CD4-positive, alpha-beta T cell treated with Interferon alpha-2 for 1 hour (primary cell): ENCODE results near the gene TRIM38.
"Not testable (repeated sequence)": the region's sequence is repeated elsewhere in the genome, so short reads cannot be mapped to it uniquely, and the experiment has no call there.

ENCODE experiments used
- DNase-seq, 2 donors: peaks; one replicate each; pipeline ENCODE4 v3.0.0-alpha.2; 2020 to 2022

Gene TRIM38

GRCh38 chr6:26008470-26008869 is 45.9 kb downstream of the TRIM38 start:
- DNase-seq: no peak

- DNase-seq: no peak
Observed at GRCh38 chr6:26009817-26010216, 47.2 kb downstream of the TRIM38 start.

- no peak for DNase-seq
Observed at GRCh38 chr6:26012061-26012460, 49.5 kb downstream of the TRIM38 start.

GRCh38 chr6:26014386-26014785 is 51.8 kb downstream of the TRIM38 start:
- DNase-seq: not testable (repeated sequence)

GRCh38 chr6:26016245-26016962 is 53.8 kb downstream of the TRIM38 start:
- no peak for DNase-seq

GRCh38 chr6:26016963-26017631 is 54.5 kb downstream of the TRIM38 start:
- no peak for DNase-seq

- DNase-seq: peak; percentile 72 to 81
Observed at GRCh38 chr6:26017632-26017966, 55.0 kb downstream of the TRIM38 start.

DNA sequence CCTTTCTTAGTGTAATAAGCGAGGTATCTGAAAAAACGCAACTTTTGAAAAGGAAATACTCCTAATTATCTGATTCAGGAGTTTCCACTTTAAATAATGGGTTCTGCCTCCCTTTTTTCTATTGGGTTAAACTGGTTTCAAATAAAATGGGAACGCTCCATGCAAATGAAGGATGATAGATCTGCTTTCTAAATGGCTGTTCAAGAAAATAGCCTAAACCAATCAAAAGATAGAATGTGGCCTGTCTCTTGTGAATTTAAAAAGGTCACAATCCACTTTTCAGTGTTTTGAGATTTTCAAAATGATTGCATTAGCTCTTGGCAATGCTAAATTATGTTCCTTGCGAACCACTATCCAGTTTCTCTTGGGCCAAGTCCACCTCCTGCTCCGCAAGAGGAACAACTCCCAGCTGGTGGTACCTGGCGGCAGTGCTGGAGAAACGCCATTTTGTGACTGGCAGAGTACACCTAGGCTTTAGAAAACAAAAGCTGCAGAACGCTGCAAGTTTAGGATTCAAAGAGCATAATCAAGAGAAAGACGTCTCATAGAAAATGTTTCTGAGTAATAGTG is 56.7 kb downstream of the TRIM38 start:
- no peak for DNase-seq

GRCh38 chr6:26019967-26020328 is 57.3 kb downstream of the TRIM38 start:
- DNase-seq: no peak

GRCh38 chr6:26020329-26021000 is 57.9 kb downstream of the TRIM38 start:
- DNase-seq: peak; percentile 85 to 95

GRCh38 chr6:26021001-26021349 is 58.4 kb downstream of the TRIM38 start:
- DNase-seq: no peak

- DNase-seq: peak; percentile 96 to 97
Observed at GRCh38 chr6:26021350-26022131, 58.9 kb downstream of the TRIM38 start.

- DNase-seq: peak; percentile 65 to 78
Observed at GRCh38 chr6:26022132-26022472, 59.5 kb downstream of the TRIM38 start.

GRCh38 chr6:26022737-26023136 is 60.1 kb downstream of the TRIM38 start:
- no peak for DNase-seq

DNA sequence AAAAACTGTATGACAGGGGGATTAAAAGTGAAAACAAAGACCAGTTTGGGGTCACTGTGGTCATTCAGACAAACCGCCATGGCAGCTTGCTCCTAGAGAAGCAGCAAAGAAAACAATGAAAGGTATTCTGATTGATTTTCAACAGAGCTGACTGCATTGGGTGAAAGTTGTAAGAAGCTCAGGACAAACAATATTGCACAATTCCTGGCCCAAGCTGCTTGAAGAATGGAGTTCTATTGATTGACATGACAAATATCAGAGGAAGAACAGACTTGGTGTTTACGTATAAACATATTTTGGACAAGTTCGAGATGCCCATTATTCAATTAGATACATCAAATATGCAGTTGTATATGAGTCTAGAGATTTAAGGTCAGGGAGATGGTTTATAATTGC is 62.0 kb downstream of the TRIM38 start:
- DNase-seq: no peak

- DNase-seq: peak in 1 of 2 donors; percentile 38
Observed at GRCh38 chr6:26025047-26025893, 62.7 kb downstream of the TRIM38 start.

- peak; percentile 96 for DNase-seq
Observed at GRCh38 chr6:26025894-26026832, 63.6 kb downstream of the TRIM38 start.

DNA sequence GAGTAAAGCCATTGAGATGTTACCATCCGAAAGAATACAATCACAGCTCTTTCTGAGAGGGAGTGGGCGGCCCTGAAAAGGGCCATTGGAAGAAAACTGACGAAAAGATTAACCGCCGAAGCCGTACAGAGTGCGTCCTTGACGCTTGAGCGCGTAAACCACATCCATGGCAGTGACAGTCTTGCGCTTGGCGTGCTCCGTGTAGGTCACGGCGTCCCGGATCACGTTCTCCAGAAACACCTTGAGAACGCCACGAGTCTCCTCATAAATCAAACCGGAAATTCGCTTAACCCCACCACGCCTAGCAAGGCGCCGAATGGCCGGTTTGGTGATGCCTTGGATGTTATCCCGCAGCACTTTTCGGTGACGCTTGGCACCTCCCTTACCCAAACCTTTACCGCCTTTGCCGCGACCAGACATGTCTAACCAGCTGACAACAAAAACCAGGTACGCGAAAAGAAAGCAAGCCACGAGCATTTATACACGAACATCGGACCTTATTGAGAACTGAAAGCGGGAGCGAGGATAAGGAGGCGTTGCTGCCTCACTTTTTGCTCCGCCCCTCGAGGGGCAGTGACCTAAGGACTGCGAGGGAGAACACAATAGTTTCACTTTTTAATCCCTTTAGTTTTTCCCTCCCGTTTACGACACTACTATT is 64.4 kb downstream of the TRIM38 start:
- peak; percentile 95 to 98 for DNase-seq

- DNase-seq: no peak
Observed at GRCh38 chr6:26027491-26028211, 65.0 kb downstream of the TRIM38 start.

DNA sequence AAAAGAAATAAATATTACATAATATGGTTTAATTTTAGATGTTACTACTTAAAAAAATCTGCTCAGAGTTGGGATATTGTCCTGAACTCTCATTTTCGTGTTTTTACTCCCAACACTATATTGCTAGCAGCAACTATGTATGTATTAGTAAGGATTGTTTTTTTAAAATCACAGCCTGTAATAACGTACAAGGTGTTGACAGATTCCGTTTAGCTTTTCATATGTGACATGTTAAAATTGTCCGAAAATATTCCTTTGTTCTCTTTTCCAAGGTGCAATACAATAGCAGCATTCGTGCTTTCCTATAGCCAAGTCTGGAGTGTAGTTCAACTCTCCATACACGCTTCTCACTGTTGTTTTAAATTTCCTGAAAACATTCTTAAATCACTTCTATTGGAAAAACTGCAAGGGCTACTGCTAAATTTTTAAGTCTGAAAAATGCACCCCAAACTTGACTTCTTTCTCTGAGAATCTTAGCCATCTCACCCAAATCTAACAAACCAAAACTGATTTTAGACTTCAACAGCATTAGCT is 65.7 kb downstream of the TRIM38 start:
- DNase-seq: no peak
